HepG2 (cell line): ENCODE data around the gene HDGF. TPM values are rescaled to one million over a fixed set of nuclear protein-coding genes. Genes with fewer than 3 reads are reported as not detected.

Experiments used
- ATAC-seq: fragments of 200-7000 bp; cut with Tn5 transposase; 3 replicates; pipeline ENCODE4 v1.9.1; 2020; ENCODE audit warnings: mild to moderate bottlenecking, moderate library complexity
- BruUV-seq: library from RNA; stranded (reverse); fragments of 400-500 nt; replicated peaks from 2 replicates; lab custom pipeline; 2021; lab: Mats Ljungman, UMichigan
- CTCF ChIA-PET: fragments of 300-600 bp; formaldehyde crosslinking; extraction: SDS; loops from one replicate; lab custom pipeline; 2021; ENCODE audit warnings: low total read pairs, inconsistent platforms, low intra/inter-chr PET ratio; lab: Yijun Ruan, JAX
- POLR2A ChIA-PET: fragments of 350-600 bp; sonication (Branson Sonifier 250); formaldehyde crosslinking; loops from one replicate; lab custom pipeline; 2020; ENCODE audit warnings: antibody characterized with exemption, inconsistent platforms; lab: Yijun Ruan, JAX
- DNase-seq: peaks from one replicate; pipeline ENCODE4 v3.0.0-alpha.2; 2015; ENCODE audit warnings: low spot score
- FAIRE-seq: peaks from 3 replicates; lab custom pipeline; 2011; peaks lifted over from hg19 to GRCh38; lab: Jason Lieb, UNC
- H2AFZ ChIP-seq: one replicate; pipeline ENCODE4 v1.6.1; 2011; ENCODE audit warnings: low read length, inconsistent platforms
- H3K27ac ChIP-seq: fragments of 300-600 bp; 3 replicates; pipeline ENCODE4 v1.8.0; 2011; ENCODE audit warnings: mixed run types, mild to moderate bottlenecking, mixed read lengths, low read length, inconsistent platforms; ENCODE audit not compliant: insufficient read depth; ENCODE audit errors: extremely low read length
- H3K27me3 ChIP-seq, 2 experiments: fragments of 200-600 bp in 1 of 2; 2 replicates in 1 of 2; 3 replicates in 1 of 2; pipeline versions ENCODE4 v1.6.0 to v1.8.0; 2011; ENCODE audit warnings: low read length in 2 of 2, mild to moderate bottlenecking in 2 of 2, moderate library complexity in 2 of 2, inconsistent platforms in 1 of 2; ENCODE audit not compliant: insufficient read depth in 2 of 2, control insufficient read depth in 1 of 2
- H3K36me3 ChIP-seq, 2 experiments: fragments of 200-600 bp in 1 of 2; replicated peaks in 1 of 2; 2 replicates in 1 of 2; 3 replicates in 1 of 2; pipeline versions ENCODE4 v1.5.1 to v1.8.0; 2011; ENCODE audit warnings: low read length in 2 of 2, inconsistent platforms in 1 of 2; ENCODE audit not compliant: insufficient read depth in 2 of 2, control insufficient read depth in 1 of 2
- H3K4me1 ChIP-seq: 2 replicates; pipeline ENCODE4 v1.5.1; 2012; ENCODE audit warnings: low read length, inconsistent platforms; ENCODE audit not compliant: insufficient read depth
- H3K4me2 ChIP-seq: 2 replicates; pipeline ENCODE4 v1.6.0; 2011; ENCODE audit warnings: low read depth, low read length, inconsistent platforms
- H3K4me3 ChIP-seq, 3 experiments: fragments of 200-600 bp in 1 of 3; sonication (generic), shearing (Covaris generic) in 1 of 3; replicated peaks in 1 of 3; 2 replicates each; pipeline ENCODE4 v1.5.1; 2011 to 2016; ENCODE audit warnings: low read length in 3 of 3, inconsistent platforms in 2 of 3, low read depth in 2 of 3, mild to moderate bottlenecking in 2 of 3, control low read depth in 1 of 3, mixed read lengths in 1 of 3; ENCODE audit not compliant: insufficient read depth in 1 of 3
- H3K79me2 ChIP-seq: one replicate; pipeline ENCODE4 v1.6.1; 2011; ENCODE audit warnings: low read length, inconsistent platforms; ENCODE audit not compliant: insufficient read depth
- H3K9ac ChIP-seq: 2 replicates; pipeline ENCODE4 v1.6.0; 2011; ENCODE audit warnings: mild to moderate bottlenecking, low read depth, low read length, inconsistent platforms; ENCODE audit not compliant: insufficient read depth
- H3K9me3 ChIP-seq: 2 replicates; pipeline ENCODE4 v1.5.1; 2012; ENCODE audit warnings: mild to moderate bottlenecking, low read length
- H4K20me1 ChIP-seq: 2 replicates; pipeline ENCODE4 v1.6.0; 2011; ENCODE audit warnings: inconsistent platforms, mild to moderate bottlenecking, low read length, moderate library complexity; ENCODE audit not compliant: insufficient read depth
- MXD4 ChIP-seq: IDR thresholded peaks from 2 replicates; pipeline ENCODE4 v1.6.1; 2016; ENCODE audit warnings: mild to moderate bottlenecking, missing biosample characterization, missing genetic modification reagents
- USF2 ChIP-seq, 2 experiments: sonication (generic) in 1 of 2; formaldehyde crosslinking in 1 of 2; IDR thresholded peaks; 2 replicates each; pipeline versions ENCODE4 v1.5.1 to v1.6.1; 2011 to 2020; ENCODE audit warnings: borderline replicate concordance in 1 of 2, low read depth in 1 of 2, low read length in 1 of 2, mild to moderate bottlenecking in 1 of 2, missing genetic modification reagents in 1 of 2, moderate library complexity in 1 of 2
- ZBTB37 ChIP-seq: sonication (generic); formaldehyde crosslinking; IDR thresholded peaks from 2 replicates; pipeline ENCODE4 v1.4.0; 2020; ENCODE audit warnings: mild to moderate bottlenecking, missing genetic modification reagents
- ZNF207 ChIP-seq: fragments of 450-650 bp; IDR thresholded peaks from 2 replicates; pipeline ENCODE4 v1.6.1; 2016; ENCODE audit warnings: antibody characterized with exemption, borderline replicate concordance
- WGBS: methylation state at CpG from one replicate; pipeline ENCODE4 v1.1.6; 2017; ENCODE audit warnings: low lambda C conversion rate; 5-methylcytosine and 5-hydroxymethylcytosine counted together
- in situ Hi-C: cut with HindIII; loops from 2 replicates; pipeline ENCODE4 v1.10.0; 2017; ENCODE audit warnings: low pct_unique_long_range_greater_than_20kb; ENCODE audit not compliant: extremely low pct_ligation_motif_present
- intact Hi-C: fragments of 100-400 bp; cut with micrococcal nuclease; formaldehyde crosslinking; loops from one replicate; pipeline ENCODE4 v1.10.0; 2022; ENCODE audit not compliant: unreplicated experiment
- polyA plus RNA-seq, 8 experiments: library from polyadenylated mRNA; depleted of rRNA in 3 of 8; stranded (reverse) in 7 of 8; unstranded in 1 of 8; fragments of >200 nt; fragmentation: Illumina TruSeq in 4 of 8; extraction: Trizol in 4 of 8; gene quantifications; 2 replicates each; pipeline versions ENCODE4 v1.2.1 to v1.2.3, GENCODE V29; 2011 to 2016; ENCODE audit warnings: low read depth in 4 of 8, missing spikeins in 1 of 8, mixed read lengths in 1 of 8; ENCODE audit not compliant: insufficient read depth in 1 of 8
- total RNA-seq, 5 experiments: library from RNA; depleted of rRNA; stranded (reverse); fragments of >200 nt; fragmentation: Illumina TruSeq; extraction: Trizol; gene quantifications; 2 replicates each; pipeline ENCODE4 v1.2.3, GENCODE V29; 2016; ENCODE audit warnings: low read depth in 1 of 5

Gene HDGF
- total and polyA plus RNA-seq, 2 of the 13 experiments (the other 11 are each of a cell fraction or from before 2014, with no cell fraction given), result 156 to 196 TPM

- no peak overlapping the region for H3K4me2 ChIP-seq
- H2AFZ ChIP-seq, result no peak overlapping the region
- DNase-seq (no peak), FAIRE-seq (no peak), ATAC-seq (no peak)
- intact Hi-C loops, result no loop called here
- 33% methylated on average over 1 of the region's 4 CpGs for WGBS
- in situ Hi-C loops, result no loop called here
- no peaks in the 10 kb centered on the region for H4K20me1 ChIP-seq
- CTCF ChIA-PET, result no interaction called here
- H3K27me3 ChIP-seq, result peaks cover 8 to 69% of the 10 kb centered on the region in 2 experiments
- no peak overlapping the region for H3K4me3 ChIP-seq
- TF ChIP-seq ZBTB37 (CRISPR knock-in tag), result no peak
- TF ChIP-seq USF2 (IDR thresholded peaks at IDR 0.05; ENCODE audit: low read depth, low read length), result no peak
- no peak for TF ChIP-seq USF2 (CRISPR knock-in tag; IDR thresholded peaks at IDR 0.05; ENCODE audit: borderline replicate concordance)
- TF ChIP-seq ZNF207, result no peak
- TF ChIP-seq MXD4 (CRISPR knock-in tag), result no peak
- no peaks in the 10 kb centered on the region for H3K79me2 ChIP-seq
- H3K36me3 ChIP-seq, result no peaks in the 10 kb centered on the region
- BruUV-seq, result no TSS peak
- H3K4me1 ChIP-seq, result peaks cover 25% of the 10 kb centered on the region
- H3K9me3 ChIP-seq, result no peaks in the 10 kb centered on the region
- H3K9ac ChIP-seq, result no peak overlapping the region
- POLR2A ChIA-PET, result interaction anchor here (1.4 kb wide), 1 partner anchor 25 kb away, joined by 3 read pairs; the partner anchor contains the start of genes ISG20L2 and METTL25B
- no peak overlapping the region for H3K27ac ChIP-seq
Observed at GRCh38 chr1:156703741-156704140, 47.7 kb downstream of the HDGF start.
